ENCODE results near the gene CLCN6. TPM values are rescaled to one million over a fixed set of nuclear protein-coding genes. Genes with fewer than 3 reads are reported as not detected.

Gene CLCN6
- total and polyA plus RNA-seq, 10 of the 15 experiments (the other 5 are each of a cell fraction or from before 2014, with no cell fraction given), result 2.2 to 20.9 (median 10.2) TPM

DNA sequence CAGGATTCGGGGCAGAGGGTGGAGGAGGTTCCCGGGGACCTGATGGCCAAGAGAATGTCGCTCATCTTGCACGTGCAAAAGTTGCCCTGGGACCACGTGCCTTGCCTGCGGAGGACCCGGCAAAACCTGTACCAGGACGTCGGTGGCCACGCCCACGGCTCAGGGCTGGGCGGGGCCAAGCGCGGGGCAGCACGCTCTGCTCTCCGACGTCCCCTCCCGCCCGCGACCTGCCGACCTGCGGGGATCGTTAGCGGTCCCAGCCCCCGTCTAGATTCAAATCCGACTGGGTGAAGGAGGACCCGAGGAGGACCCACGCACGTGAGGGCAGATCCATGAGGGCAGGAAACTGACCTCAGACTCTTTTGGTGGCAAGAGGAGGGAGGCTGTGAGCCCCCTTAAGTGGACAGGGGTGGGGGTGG lies 44.0 kb upstream of the CLCN6 start, which contains the start of gene C1orf167:
TSS of gene C1orf167 (plus strand) at position 206 of the 419 bp plus-strand sequence. CDS start 2,208 bp downstream, outside the sequence.
- WGBS (ENCODE audit: insufficient coverage, insufficient replicate concordance, low lambda C conversion rate, missing lambda C conversion rate), result 10% methylated on average over 25 of the region's 29 CpGs
- no TSS peak for BruUV-seq (replicated peaks)
- no peak within 1 kb of the TSS for H3K4me2 ChIP-seq (ENCODE audit: control insufficient read depth, insufficient read depth)
- H3K9ac ChIP-seq (ENCODE audit: control insufficient read depth, insufficient read depth, low read length), result no peak within 1 kb of the TSS
- no peaks in the 10 kb centered on the region; a peak in 1 of 4 replicates for H3K27me3 ChIP-seq (replicated peaks in 1 of 2; ENCODE audit: control insufficient read depth in 2 of 2, insufficient read depth in 2 of 2, low read length in 1 of 2)
- no peaks in the 10 kb centered on the region for H3K4me1 ChIP-seq (ENCODE audit: control insufficient read depth, insufficient read depth, low read length)
- H3K9me3 ChIP-seq (replicated peaks; ENCODE audit: control insufficient read depth, insufficient read depth, low read length), result no peaks in the 10 kb centered on the region; the same call in 2 of the 3 replicates
- ChIA-PET RAD21 (ENCODE audit: unreplicated experiment) (no interaction called here), SMC1A (ENCODE audit: uncharacterized antibody, unreplicated experiment) (no interaction called here), CTCF (no interaction called here), POLR2A (no interaction called here)
- no peak within 1 kb of the TSS for H2AFZ ChIP-seq (ENCODE audit: control insufficient read depth, low read depth, low read length)
- in situ Hi-C loops (cut with MboI), result no loop called here
- no peaks in the 10 kb centered on the region for H4K20me1 ChIP-seq (ENCODE audit: control insufficient read depth, insufficient read depth)
- TF ChIP-seq BHLHE40 (IDR thresholded peaks at IDR 0.05; ENCODE audit: borderline replicate concordance in 1 of 2, low read depth in 2 of 2, low read length in 1 of 2) (0 out of 4 replicates have a peak, but pooled peaks of 1 of the 2 experiments have one; percentile 9), NBN (IDR thresholded peaks at IDR 0.05) (no peak), SP1 (IDR thresholded peaks at IDR 0.05; ENCODE audit: low read depth, low read length) (no peak)
- H3K27ac ChIP-seq (ENCODE audit: control insufficient read depth, insufficient read depth), result no peak within 1 kb of the TSS
- DNase-seq (ENCODE audit: low read depth, low spot score) (no peak), ATAC-seq (peak; percentile 62), FAIRE-seq (no peak)
- H3K36me3 ChIP-seq (ENCODE audit: control insufficient read depth in 2 of 2, insufficient read depth in 2 of 2, low read length in 1 of 2), result no peaks in the 10 kb centered on the region
- H3K79me2 ChIP-seq (ENCODE audit: control insufficient read depth, insufficient read depth, low read length), result no peaks in the 10 kb centered on the region
- intact Hi-C loops (cut with micrococcal nuclease; ENCODE audit: unreplicated experiment), result no loop called here
- H3K4me3 ChIP-seq, result no peak within 1 kb of the TSS

DNA sequence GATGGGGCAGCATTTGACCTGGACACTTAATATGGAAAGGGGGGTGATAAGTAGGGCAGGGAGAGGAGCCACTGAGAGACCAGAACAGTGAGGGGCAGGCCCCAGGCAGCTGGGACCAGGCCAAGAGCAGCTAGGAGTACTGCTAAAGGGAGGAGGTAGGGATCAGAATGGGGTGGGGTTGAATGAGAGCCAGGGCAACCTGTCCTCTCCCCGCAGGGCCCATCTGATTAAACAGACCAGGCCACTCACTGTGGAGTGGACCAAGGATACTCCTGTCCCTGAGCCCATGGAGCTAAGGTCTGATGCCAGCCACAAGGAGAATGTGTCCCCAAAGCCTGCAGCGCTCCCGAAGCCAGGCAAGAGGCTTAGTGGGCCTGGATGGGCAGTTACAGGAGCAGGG lies 41.9 kb upstream of the CLCN6 start:
- no peaks in the 10 kb centered on the region for H3K79me2 ChIP-seq (ENCODE audit: control insufficient read depth, insufficient read depth, low read length)
- H3K4me2 ChIP-seq (ENCODE audit: control insufficient read depth, insufficient read depth), result no peak overlapping the region
- 70% methylated on average over 3 of the region's 3 CpGs for WGBS (ENCODE audit: insufficient coverage, insufficient replicate concordance, low lambda C conversion rate, missing lambda C conversion rate)
- no peak for ATAC-seq
- intact Hi-C loops (cut with micrococcal nuclease; ENCODE audit: unreplicated experiment), result no loop called here
- FAIRE-seq, result no peak
- H3K27me3 ChIP-seq (replicated peaks in 1 of 2; ENCODE audit: control insufficient read depth in 2 of 2, insufficient read depth in 2 of 2, low read length in 1 of 2), result no peaks in the 10 kb centered on the region; a peak in 1 of 4 replicates
- H4K20me1 ChIP-seq (ENCODE audit: control insufficient read depth, insufficient read depth), result no peaks in the 10 kb centered on the region
- in situ Hi-C loops (cut with MboI), result no loop called here
- H3K9me3 ChIP-seq (replicated peaks; ENCODE audit: control insufficient read depth, insufficient read depth, low read length), result no peaks in the 10 kb centered on the region
- CTCF ChIA-PET, result no interaction called here
- BruUV-seq (replicated peaks), result no TSS peak
- no peaks in the 10 kb centered on the region for H3K36me3 ChIP-seq (ENCODE audit: control insufficient read depth in 2 of 2, insufficient read depth in 2 of 2, low read length in 1 of 2)
- SMC1A ChIA-PET (ENCODE audit: uncharacterized antibody, unreplicated experiment), result no interaction called here
- no peak overlapping the region for H3K4me3 ChIP-seq
- H2AFZ ChIP-seq (ENCODE audit: control insufficient read depth, low read depth, low read length), result no peak overlapping the region
- no peak overlapping the region for H3K9ac ChIP-seq (ENCODE audit: control insufficient read depth, insufficient read depth, low read length)
- no peaks in the 10 kb centered on the region for H3K4me1 ChIP-seq (ENCODE audit: control insufficient read depth, insufficient read depth, low read length)
- no peak for DNase-seq (ENCODE audit: low read depth, low spot score)
- no peak overlapping the region for H3K27ac ChIP-seq (ENCODE audit: control insufficient read depth, insufficient read depth)
- RAD21 ChIA-PET (ENCODE audit: unreplicated experiment), result no interaction called here
- POLR2A ChIA-PET, result no interaction called here
- no peak for TF ChIP-seq EGR1 (IDR thresholded peaks at IDR 0.05; ENCODE audit: borderline replicate concordance in 1 of 2, low read depth in 2 of 2, low read length in 2 of 2)
- TF ChIP-seq SIX5 (IDR thresholded peaks at IDR 0.05; ENCODE audit: low read depth, low read length, severe bottlenecking), result no peak
- TF ChIP-seq, protein P1, sequence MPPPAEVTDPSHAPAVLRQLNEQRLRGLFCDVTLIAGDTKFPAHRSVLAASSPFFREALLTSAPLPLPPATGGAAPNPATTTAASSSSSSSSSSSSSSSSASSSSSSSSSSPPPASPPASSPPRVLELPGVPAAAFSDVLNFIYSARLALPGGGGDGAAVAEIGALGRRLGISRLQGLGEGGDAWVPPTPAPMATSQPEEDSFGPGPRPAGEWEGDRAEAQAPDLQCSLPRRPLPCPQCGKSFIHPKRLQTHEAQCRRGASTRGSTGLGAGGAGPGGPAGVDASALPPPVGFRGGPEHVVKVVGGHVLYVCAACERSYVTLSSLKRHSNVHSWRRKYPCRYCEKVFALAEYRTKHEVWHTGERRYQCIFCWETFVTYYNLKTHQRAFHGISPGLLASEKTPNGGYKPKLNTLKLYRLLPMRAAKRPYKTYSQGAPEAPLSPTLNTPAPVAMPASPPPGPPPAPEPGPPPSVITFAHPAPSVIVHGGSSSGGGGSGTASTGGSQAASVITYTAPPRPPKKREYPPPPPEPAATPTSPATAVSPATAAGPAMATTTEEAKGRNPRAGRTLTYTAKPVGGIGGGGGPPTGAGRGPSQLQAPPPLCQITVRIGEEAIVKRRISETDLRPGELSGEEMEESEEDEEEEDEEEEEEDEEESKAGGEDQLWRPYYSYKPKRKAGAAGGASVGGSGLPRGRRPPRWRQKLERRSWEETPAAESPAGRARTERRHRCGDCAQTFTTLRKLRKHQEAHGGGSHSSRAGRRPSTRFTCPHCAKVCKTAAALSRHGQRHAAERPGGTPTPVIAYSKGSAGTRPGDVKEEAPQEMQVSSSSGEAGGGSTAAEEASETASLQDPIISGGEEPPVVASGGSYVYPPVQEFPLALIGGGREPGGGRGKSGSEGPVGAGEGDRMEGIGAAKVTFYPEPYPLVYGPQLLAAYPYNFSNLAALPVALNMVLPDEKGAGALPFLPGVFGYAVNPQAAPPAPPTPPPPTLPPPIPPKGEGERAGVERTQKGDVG (CRISPR knock-in tag; IDR thresholded peaks at IDR 0.05), result no peak
- no peak for TF ChIP-seq KDM1A (IDR thresholded peaks at IDR 0.05; ENCODE audit: borderline replicate concordance)
- TF ChIP-seq WRNIP1 (IDR thresholded peaks at IDR 0.05; ENCODE audit: borderline replicate concordance, low read depth, low read length), result no peak
- no peak for TF ChIP-seq RELA (IDR thresholded peaks at IDR 0.05; ENCODE audit: borderline replicate concordance, partially characterized antibody)
- TF ChIP-seq JUNB (IDR thresholded peaks at IDR 0.05), result no peak
- TF ChIP-seq, protein P2, sequence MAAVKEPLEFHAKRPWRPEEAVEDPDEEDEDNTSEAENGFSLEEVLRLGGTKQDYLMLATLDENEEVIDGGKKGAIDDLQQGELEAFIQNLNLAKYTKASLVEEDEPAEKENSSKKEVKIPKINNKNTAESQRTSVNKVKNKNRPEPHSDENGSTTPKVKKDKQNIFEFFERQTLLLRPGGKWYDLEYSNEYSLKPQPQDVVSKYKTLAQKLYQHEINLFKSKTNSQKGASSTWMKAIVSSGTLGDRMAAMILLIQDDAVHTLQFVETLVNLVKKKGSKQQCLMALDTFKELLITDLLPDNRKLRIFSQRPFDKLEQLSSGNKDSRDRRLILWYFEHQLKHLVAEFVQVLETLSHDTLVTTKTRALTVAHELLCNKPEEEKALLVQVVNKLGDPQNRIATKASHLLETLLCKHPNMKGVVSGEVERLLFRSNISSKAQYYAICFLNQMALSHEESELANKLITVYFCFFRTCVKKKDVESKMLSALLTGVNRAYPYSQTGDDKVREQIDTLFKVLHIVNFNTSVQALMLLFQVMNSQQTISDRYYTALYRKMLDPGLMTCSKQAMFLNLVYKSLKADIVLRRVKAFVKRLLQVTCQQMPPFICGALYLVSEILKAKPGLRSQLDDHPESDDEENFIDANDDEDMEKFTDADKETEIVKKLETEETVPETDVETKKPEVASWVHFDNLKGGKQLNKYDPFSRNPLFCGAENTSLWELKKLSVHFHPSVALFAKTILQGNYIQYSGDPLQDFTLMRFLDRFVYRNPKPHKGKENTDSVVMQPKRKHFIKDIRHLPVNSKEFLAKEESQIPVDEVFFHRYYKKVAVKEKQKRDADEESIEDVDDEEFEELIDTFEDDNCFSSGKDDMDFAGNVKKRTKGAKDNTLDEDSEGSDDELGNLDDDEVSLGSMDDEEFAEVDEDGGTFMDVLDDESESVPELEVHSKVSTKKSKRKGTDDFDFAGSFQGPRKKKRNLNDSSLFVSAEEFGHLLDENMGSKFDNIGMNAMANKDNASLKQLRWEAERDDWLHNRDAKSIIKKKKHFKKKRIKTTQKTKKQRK (IDR thresholded peaks at IDR 0.05; ENCODE audit: low read depth, low read length), result no peak
- TF ChIP-seq SPI1 (IDR thresholded peaks at IDR 0.05; ENCODE audit: borderline replicate concordance, insufficient read depth, low read depth, low read length), result no peak
